ENCODE measurements around the gene SELPLG. TPM values are rescaled to one million over a fixed set of nuclear protein-coding genes. Genes with fewer than 3 reads are reported as not detected.

Gene SELPLG
- total and polyA plus RNA-seq, 8 donors: 3.0 to 61.0 (median 4.2) TPM

DNA sequence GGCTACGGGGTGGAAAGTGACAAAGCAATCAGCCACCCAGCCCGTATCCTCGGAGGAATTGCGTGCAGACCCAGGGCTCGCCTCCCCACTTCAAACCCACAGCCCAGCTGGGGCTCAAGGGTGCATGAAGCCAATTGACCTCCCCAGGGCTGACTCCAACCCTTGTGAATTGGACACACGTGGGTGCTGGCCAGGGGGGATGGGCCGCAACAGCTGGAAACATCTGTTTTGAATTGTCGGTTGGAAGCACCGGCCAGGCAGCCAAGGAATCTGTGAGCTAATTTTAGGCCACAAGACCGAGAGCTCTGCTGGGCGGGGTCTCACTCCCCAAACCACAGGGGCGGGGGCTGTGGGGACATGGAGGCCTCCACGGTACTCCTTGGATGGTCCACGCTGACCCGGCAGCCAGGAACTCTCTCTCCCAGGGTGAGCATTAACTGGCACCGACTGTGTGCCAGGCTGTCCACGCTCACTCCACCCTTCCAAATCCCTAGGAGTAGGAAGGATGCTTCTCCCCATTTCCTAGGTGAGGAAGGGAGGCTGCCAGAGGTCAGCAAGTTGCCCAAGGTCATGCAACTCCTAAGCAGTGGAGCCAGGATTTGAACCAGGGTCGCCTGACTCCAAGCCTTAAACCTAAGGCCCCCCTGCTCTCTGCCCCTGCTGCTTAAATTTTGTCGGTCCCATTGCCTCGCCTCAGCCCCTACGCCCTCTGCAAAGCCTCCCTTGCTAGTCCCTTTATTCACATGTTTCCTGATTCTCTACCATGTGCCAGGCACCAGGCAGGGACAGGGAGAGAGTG, 24.0 kb downstream of the SELPLG start:
- intact Hi-C loops (cut with DNase I): no loop called here
- DNase-seq (peak; percentile 77 to 96 (median 85)), ATAC-seq (peak; percentile 63)
- H3K27me3 ChIP-seq: peaks cover 0 to 4% of the 10 kb centered on the region in 2 donors
- no peak overlapping the region for H3K4me3 ChIP-seq
- H3K27ac ChIP-seq: no peak overlapping the region
- H3K9me3 ChIP-seq: no peaks in the 10 kb centered on the region
- no peak for TF ChIP-seq CTCF (IDR thresholded peaks at IDR 0.05)
- H3K36me3 ChIP-seq: no peaks in the 10 kb centered on the region
- peaks cover 0 to 31% of the 10 kb centered on the region in 2 donors for H3K4me1 ChIP-seq

GRCh38 chr12:108608616-108609015, 25.1 kb downstream of the SELPLG start:
- H3K9me3 ChIP-seq: no peaks in the 10 kb centered on the region
- H3K36me3 ChIP-seq: no peaks in the 10 kb centered on the region
- peaks cover 0 to 22% of the 10 kb centered on the region in 2 donors for H3K4me1 ChIP-seq
- no peak overlapping the region for H3K4me3 ChIP-seq
- peaks cover 0 to 4% of the 10 kb centered on the region in 2 donors for H3K27me3 ChIP-seq
- ATAC-seq (no peak), DNase-seq (no peak)
- intact Hi-C loops (cut with DNase I): no loop called here
- H3K27ac ChIP-seq: no peak overlapping the region
- no peak for TF ChIP-seq CTCF (IDR thresholded peaks at IDR 0.05)

DNA sequence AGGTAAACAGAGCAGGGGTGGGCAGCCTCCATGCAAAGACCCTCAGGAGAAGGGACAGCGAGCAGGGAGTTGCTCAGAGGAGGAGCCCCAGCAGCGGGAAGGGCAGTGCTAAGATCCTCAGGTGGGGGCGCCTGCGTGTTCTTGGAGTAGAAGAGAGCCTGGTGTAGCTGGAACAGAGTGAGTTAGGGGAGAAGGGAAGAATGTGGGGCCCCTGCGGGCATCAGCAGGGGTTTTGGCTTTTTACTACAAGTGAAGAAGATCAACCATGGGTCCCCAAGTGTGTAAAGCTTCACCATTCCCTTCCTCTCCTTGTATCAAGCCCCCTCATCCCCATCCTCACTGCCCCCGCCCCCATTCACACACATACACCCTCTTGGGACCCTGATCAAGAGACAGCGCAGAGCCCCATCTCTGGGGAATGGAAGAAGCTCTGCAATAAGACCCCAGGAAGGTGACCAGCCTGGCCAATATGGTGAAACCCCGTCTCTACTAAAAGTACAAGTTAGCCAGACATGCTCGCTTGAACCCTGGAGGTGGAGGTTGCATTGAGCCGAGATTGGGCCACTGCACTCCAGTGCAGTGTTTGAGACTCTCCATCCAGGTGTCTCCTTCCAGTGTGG, 25.6 kb downstream of the SELPLG start:
- DNase-seq (no peak), ATAC-seq (no peak)
- Histone ChIP-seq H3K4me1 (peaks cover 0 to 17% of the 10 kb centered on the region in 2 donors), H3K36me3 (no peaks in the 10 kb centered on the region), H3K27me3 (peaks cover 0 to 4% of the 10 kb centered on the region in 2 donors), H3K9me3 (no peaks in the 10 kb centered on the region), H3K27ac (no peak overlapping the region), H3K4me3 (no peak overlapping the region)
- TF ChIP-seq CTCF (IDR thresholded peaks at IDR 0.05): no peak
- intact Hi-C loops (cut with DNase I): no loop called here

DNA sequence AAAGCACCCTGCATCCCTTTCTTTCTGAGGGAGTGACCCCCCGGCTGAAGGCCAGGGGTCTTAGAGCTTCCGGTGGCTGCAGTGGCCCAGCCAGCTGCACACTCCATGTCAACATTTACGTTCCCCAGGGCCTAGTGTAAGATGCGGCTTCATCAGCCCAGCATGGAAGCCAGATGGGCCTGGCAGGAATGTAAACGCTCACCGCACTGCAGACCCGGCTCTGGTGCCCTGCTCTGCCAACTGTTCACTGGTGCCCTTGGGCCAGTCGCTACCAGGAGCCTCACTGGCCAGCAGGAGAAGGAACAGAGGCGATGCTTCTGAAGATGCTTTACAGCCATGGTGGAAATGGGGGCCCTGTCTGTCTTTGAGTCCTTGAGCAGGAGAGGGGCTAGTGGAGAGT, 27.2 kb downstream of the SELPLG start:
- no peak for TF ChIP-seq CTCF (IDR thresholded peaks at IDR 0.05)
- no peaks in the 10 kb centered on the region for H3K36me3 ChIP-seq
- ATAC-seq: no peak
- H3K27me3 ChIP-seq: peaks cover 0 to 4% of the 10 kb centered on the region in 2 donors
- H3K4me1 ChIP-seq: peaks cover 0 to 2% of the 10 kb centered on the region in 2 donors
- H3K27ac ChIP-seq: no peak overlapping the region
- no peaks in the 10 kb centered on the region for H3K9me3 ChIP-seq
- DNase-seq: peak in 1 of 4 donors; percentile 23
- intact Hi-C loops (cut with DNase I): no loop called here
- no peak overlapping the region for H3K4me3 ChIP-seq

DNA sequence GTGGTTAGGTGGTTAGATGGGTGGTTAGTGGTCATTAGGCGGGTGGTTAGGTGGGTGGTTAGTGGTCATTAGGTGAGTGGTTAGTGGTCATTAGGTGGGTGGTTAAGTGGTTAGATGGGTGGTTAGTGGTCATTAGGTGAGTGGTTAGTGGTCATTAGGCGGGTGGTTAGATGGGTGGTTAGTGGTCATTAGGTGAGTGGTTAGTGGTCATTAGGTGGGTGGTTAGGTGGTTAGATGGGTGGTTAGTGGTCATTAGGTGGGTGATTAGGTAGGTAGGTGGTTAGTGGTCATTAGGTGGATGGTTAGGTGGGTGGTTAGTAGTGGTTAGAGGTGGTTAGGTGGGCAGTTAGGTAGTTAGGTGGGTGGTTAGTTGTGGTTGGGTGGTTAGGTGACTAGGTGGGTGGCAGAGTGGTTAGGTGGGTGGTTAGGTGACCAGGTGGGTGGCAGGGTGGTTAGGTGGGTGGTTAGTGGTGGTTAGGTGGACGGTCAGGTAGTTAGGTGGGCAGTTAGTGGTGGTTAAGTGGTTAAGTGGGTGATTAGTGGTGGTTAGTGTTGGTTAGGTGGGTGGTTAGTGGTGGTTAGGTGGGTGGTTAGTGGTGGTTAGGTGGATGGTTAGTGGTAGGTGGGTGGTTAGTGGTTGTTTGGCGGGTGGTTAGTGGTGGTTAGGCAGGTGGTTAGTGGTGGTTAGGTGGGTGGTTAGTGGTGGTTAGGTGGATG, 27.8 kb downstream of the SELPLG start:
- no peaks in the 10 kb centered on the region for H3K4me1 ChIP-seq
- H3K27ac ChIP-seq: no peak overlapping the region
- H3K36me3 ChIP-seq: no peaks in the 10 kb centered on the region
- no peaks in the 10 kb centered on the region for H3K9me3 ChIP-seq
- no peak overlapping the region for H3K4me3 ChIP-seq
- DNase-seq (no peak), ATAC-seq (no peak)
- TF ChIP-seq CTCF (IDR thresholded peaks at IDR 0.05): no peak
- peaks cover 0 to 4% of the 10 kb centered on the region in 2 donors for H3K27me3 ChIP-seq
- intact Hi-C loops (cut with DNase I): no loop called here
